HG03159 (cell line): Measurements from ENCODE around the gene ACVR2B.

Source experiments
- ATAC-seq: cut with Tn5 transposase; IDR thresholded peaks from one replicate; pipeline ENCODE4 v1.9.1; 2021; ENCODE audit warnings: mild to moderate bottlenecking, moderate library complexity; ENCODE audit not compliant: unreplicated experiment

The ACVR2B gene

DNA sequence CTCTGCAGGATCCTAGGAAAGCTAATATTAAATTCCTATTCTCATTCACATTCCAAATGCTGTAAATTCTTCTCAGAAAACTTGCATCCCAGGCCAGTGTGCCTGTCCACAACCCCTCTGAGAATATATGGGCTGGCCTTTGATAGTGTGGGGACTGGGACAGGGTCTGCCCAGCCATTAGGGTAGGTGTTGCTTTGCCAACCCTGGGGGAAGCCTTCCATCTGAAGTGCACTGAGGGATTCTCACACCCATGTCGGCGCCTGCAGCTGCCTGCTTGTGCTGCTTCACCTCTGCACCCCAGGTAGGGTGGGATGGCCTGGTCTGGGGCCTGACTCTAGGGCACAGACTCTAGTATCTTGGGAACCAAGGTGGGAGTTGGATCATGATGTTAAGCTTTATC is 27.2 kb downstream of the ACVR2B start:
- ATAC-seq: no peak

DNA sequence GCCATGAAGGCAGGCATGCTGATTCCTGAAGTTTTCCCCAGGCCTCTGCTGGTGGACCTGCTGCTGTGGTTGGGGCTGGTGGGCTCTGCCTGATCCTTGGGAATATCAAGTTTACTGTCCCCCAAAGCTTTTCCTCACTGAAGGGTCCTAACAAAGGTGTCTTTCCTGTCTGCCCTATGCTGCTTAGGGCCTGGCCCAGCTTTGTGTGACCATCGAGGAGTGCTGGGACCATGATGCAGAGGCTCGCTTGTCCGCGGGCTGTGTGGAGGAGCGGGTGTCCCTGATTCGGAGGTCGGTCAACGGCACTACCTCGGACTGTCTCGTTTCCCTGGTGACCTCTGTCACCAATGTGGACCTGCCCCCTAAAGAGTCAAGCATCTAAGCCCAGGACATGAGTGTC is 29.3 kb downstream of the ACVR2B start:
- ATAC-seq: no peak

DNA sequence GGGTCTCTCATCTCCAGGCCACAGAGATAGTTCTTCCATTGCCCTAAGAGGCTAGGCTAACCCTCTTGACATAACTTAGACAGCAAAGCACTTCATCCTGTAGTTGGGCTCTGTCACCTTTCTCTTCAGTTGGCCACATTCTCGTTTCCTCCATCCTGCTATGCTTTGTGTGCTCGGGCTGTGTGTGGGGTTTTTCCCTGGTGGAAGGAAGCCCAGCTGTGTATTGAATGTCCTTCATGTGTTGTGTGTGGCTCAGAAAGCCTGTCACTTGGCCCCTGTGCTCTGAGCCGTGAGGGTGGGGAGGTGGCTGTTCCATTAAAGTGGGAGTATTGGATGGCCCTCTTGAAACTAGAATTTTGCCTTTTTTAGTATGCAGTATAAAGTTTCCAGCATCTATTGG is 33.6 kb downstream of the ACVR2B start:
- ATAC-seq: peak; percentile 83

DNA sequence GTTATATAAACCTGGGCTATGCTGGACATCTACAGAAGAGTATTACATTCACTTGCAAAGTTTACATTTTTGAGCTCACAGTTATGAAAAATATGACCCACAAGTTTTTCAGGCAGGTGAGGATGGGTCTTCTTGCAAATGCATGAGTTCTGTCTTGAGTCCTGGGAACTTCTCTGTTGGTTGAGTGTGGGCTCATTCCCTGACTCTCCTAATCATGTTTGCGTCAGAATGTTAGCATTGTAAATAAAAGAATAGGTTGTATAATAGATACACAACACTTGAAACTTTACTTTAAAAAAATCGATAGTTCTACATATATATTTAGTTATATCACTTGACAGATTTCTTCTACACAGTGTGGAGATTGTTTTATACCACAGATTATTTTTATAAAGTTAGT is 35.3 kb downstream of the ACVR2B start:
- no peak for ATAC-seq

DNA sequence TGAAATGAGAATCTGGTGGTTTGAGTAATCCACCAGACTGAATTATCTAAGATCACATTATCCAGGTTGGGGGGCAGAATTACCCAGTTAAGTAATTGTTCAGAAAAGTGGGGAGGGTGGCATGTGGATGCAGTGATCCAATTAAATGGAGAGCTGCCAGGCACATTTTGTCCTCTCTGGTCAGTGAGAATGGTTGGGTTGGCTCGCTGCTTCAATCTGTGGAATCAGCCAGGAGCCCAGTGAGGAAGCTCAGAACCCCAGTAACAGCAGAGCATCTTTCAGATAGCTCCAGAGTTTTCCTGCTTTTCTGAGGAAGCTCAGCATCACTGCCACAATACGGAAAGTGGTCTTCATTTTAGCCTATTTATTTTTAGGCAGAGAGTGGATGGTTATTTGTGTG is 36.1 kb downstream of the ACVR2B start:
- no peak for ATAC-seq

DNA sequence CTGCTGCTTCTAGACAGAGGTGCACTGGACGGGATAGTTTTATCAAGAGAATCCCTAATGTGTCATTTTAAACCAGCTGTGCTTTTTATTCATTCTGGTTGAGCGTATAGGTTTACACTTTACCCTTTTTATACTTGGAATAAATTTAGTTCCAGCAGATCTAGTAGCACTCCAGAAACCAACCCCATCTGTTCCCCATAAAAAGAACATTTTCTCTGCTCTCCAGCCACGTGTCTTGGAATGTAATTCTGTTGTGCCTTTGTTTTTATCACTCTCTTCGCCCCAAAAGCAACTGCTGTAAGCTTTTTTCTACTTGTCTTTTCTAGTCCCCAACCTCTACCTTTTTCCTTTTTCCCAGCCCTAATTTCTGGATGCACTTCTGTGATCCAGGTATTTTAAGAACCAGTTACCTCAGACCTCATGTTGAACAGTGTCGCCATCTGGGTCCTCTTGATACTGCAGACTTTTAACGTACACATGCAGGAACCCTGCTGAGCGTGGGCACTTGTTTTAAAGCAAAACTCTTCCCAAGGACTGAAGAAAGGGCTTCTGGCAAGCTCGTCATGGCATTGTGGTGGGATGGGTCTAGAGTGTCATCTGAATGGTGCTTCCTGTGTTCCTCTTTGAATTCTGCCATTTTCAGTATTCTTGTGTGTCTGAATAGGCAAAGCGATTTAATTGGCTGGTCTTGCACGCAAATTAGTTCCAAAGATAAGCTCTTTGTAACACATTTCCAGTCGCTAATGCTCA is 36.8 kb downstream of the ACVR2B start:
- no peak for ATAC-seq

DNA sequence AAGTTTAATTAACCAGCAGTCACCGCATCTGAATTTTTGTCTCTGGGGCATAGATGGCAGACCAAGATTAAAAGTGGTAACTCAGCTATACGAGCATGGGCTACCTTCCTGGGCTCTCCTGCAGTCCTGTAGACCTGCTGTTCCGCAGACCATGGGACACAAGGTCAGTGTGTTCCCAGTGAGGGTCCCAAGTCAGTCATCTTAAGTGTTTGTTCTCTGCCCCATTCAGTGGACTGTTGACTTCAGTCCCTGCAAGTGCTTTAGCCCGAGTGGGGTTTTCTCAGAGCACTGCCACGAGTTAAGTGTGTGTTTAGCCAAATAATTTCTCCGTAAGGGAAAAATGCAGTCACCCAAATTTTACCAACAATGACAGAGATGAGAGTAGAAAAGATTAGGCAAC is 37.5 kb downstream of the ACVR2B start:
- no peak for ATAC-seq

DNA sequence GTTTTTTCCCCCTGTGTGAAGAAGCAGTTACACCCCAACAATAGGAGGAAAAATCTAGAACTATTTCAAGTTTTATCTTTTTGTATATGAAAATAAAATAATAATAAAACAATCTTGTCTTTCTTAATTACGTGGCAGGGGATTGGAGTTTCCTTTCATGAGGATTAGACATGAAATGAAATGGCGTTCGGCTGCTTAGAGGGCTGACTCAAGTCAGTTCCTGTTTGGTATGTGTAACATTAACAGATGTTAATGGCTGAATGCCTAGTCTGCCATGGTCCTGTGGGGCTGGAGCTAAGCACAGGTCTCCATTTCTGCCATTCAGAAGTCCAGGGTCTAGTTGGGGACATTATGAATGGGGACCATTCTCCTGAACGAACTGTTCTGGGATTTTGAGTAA is 39.3 kb downstream of the ACVR2B start:
- no peak for ATAC-seq

DNA sequence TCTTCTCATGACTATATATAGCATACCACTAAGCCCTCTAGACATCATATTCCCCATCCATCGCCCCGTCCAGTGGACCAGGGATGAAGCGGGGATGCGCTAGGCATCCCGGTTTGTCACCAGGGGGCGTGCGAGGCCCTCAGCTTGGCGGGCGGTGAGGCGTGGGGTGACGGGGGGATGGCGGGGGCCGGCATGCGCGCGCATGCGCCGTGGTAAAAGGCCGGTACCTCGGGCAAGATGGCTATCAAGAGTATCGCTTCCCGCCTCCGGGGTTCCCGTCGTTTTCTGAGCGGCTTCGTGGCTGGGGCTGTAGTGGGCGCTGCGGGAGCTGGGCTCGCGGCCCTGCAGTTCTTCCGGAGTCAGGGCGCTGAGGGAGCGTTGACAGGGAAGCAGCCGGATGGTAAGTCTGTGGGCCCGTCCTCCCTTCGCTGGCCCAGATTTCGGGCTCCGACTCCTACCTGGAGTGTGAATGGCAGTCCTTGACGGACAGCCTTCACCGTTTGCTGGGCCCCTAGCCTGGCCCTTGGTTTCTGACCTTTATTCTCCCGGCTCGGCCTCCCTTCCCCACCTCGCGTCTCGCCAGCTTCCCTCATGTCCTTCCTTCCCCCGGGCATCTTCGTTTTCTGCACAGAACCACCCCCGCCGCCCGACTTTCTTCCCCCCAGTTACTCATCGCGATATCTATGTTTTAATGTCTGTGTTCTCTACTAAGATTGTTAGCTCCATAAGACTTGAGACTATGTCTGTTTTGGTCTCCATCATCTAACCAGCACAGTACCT is 42.6 kb downstream of the ACVR2B start, which contains the start of gene EXOG:
EXOG (plus strand) TSS at position 210 of the 780 bp plus-strand sequence; CDS start at position 238, 28 bp downstream.
- peak; percentile 93 for ATAC-seq

DNA sequence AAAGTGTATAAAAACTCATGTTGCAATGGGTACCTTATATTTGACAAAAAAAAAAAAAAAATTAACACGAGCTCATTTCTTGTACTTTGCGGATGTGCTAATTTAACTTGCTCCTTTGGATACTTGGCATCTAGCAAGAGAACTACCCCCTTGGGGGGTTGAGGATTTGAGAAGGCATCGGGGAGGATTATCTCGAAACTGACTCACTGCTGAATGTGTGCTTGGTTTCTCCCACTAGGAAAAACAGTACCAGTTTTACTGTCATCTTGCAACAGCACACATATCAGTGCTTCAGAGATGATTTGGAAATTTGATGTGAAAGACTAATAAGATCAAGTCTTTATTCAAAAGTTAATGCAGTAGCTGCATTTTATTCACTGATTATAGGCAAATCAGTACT is 43.3 kb downstream of the ACVR2B start:
- ATAC-seq: no peak

DNA sequence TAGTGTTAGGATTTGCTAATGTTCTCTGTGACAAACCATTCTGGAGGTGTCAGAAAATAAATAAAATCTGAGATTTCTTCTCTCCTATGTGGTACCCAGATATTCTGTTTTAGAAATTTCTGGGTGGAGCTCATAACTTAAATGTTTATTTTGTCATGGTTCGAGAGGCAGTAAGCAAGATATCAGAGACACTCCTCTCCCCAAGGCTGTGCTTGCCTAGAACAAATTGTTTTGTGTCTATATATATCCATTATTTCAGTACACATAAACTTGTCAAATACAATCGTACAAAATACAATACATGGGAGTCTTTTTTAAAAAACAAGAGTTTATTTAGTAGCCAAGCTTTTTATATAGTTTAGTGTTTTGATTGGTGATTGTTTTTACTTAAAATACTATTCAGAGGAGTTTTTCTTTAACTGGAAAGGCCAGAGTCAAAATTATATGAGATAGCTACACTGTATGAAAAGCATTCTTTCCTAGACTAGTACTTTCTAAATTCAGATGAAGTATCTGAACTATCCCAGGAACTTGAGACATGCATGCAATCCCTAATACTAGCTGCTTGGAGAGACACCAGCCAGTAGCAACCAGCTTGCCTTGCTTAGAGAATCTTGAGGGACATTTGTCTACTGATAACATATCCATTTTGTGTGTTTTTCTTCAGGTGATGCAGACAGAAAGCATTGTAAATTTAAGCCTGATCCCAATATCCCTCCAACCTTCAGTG is 47.2 kb downstream of the ACVR2B start:
- no peak for ATAC-seq

DNA sequence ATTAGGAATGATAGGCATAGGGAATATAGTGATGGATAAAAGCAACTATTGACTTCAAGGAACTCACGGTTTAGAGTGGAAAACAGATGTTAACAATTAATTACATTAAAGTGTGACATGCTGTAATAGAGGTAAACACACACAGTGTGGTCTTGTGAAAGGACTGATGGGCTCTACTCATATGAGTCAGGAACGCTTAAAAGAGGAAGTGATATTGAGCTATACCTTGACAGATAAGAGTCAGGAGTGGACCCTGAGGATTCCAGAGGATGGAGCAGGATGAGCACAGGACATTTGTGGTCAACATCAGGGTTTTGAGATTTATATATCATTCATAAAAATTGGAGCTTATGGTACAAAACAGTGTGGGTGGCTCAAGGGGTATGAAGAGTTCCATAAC is 53.4 kb downstream of the ACVR2B start:
- peak; percentile 99 for ATAC-seq

DNA sequence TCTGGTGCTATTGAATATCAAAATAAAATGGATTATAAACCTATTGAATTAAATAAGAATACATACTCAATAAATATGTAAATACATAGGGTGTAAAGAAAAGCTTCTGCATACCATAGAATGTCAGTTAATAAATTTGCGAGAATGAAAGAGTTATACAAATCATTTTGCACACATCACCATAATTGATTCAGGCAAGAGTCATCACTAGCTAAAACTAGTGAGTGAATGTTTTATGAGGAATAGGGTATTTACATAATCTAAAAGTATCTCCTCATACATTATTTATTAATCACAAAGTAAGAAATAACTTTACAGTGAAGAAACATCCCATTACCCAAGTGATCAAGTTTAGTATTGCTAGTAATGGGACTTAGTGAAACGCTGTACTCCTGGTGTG is 56.0 kb downstream of the ACVR2B start:
- no peak for ATAC-seq

DNA sequence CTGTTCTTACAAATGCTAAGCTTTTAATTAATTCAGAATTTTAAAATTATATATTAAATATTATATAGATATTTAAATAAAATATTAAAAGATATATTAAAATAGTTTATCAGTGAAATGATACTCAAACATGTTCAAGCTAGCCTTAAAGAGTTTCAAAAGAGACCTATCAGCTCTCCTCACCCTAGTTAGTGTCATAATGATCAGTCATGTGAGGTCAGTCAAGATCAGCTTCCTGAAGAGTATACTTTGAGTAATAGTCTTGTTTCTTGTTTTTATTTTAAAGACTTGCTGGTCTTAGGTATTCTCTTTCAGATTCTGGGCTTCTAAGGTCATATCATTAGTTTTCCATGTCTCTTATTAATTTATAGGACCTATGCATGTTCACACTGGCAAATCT is 56.9 kb downstream of the ACVR2B start:
- no peak for ATAC-seq

DNA sequence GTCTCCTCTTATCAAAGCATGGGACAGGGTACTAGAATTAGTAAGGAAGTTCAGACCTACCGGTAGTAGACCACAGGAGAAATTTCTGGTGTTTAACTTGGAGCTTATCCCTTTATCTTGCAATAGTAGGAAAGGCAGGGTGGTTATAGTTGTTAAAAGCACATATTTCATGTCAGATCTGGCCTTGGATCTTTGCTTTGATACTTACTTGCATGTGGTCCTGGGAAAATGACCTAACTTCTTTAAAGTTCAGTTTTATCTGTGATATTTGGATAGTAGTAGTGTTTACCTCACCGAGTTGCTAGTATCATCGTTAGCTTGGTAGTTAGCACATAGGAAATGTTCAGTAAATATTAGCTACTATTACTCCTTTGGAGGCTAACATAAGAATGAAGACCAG is 57.9 kb downstream of the ACVR2B start:
- no peak for ATAC-seq

DNA sequence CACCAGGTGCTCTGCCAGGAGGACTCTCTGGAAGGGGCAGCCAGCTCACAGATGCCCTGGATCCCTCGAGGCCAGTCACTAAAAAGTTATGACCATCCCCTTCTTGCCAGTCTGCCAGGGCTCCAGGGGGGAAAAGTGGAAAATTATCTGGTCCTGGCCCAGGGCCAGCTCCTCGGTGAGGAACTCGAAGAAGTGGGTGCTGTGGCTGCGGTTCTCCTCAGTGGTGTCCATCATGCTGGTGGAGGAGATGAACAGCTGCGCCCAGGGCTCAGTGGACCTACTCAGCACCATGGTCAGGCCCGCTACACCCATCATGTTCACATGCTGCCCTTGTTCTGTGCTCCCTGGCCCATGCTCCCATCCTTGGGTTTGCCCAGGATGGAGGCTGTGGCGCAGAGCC is 61.7 kb downstream of the ACVR2B start:
- ATAC-seq: no peak

DNA sequence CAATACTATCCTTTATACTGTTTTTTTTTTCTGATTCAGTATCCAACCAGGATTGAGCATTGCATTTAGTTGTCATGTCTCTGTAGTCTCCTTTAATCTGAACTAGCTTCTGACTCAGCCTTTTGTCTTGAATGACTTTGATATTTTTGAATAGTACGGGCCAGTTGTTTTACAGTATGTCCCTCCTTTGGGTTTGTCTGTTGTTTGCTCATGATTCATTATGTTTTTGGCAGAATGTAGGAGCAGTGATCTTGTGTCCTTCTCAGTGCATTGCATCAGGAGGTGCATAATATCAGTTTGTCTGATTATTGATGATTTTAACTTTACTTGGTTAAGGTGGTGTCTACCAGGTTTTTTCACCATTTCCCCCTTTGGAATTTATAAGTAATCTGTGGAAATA is 63.0 kb downstream of the ACVR2B start:
- ATAC-seq: no peak

DNA sequence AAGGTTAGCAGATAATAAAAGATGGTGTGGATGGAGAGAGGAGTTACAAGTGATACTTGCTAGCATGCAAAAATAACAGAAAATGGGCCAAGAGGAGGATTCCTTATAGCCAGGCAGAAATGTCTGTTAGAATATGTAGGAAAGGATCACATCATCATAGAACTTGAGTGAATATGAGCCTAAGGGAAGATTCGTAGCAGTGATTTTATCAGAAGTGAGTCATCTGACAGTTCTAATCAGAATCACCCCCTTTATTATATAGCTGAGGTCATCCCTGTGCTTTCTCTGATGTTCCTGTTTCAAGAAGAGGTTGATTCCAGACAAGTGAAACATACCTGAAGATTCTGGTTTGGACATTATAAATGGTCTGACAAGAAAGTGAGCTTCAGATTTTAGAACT is 65.3 kb downstream of the ACVR2B start:
- ATAC-seq: no peak

DNA sequence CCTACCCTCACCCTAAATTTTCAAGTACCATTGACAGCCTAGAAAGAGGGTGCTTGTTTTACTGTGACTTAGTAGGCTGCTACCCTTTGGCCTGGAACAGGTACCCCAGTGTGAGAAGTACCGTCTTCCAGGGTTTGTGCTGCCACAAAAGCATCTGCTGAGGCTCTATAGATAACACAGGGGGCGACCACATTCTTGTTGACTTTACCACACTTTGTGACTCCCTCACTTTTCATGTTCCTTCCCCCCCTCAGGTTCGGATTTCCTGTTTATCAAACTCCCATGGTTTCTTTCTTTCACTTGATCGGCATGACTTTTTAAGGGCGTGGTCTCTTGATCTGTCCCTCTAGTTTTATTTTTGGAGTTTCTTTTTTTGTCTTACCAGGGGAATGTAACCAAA is 66.0 kb downstream of the ACVR2B start:
- ATAC-seq: no peak

DNA sequence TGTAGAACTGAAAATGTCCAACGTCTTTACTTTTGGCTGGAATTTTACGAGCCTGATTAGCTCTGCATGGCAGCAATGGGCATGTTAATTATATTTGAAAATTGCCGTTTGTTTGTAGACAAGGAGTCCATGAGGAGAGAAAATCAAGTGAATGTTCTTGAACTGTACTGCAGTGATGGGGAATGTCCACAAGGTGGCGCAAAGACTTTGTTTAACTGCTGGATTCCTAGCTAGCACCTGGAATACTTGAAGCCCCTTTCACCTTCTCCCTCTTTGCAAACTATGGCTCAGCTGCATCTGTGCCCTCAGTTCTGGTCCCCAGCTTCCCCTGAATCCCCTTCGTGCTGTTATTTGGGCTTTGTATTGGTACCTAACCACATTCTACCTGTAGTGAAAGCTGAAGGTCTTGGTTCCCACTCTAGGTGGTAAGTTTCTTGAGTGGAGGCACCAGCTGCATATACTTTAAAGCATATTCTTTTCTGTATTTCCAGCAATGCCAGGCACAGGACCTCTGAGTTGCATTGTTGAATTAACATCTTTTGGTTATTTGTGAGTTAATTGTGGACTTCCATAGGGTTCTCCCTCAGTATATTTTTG is 67.8 kb downstream of the ACVR2B start:
- no peak for ATAC-seq

DNA sequence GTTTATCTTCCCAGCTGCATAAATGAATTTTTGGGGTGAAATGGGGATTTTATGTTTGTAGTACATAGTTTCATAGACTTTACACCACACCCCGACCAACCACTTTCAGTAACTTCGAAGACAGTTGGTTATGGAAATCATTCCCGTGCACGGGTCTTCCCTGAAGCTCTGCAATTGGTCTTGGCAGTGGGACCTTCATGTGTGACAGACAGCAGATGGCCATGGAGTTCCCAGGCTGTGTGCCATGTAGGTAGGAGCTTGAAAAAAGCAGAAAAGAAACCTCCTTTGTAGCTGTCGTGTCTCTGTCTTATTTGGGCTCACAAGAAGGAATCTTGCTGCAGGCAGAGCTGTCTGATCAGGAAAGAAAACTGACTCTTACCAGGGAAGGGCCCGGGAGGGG is 68.3 kb downstream of the ACVR2B start:
- no peak for ATAC-seq
